IPS DF 19.7 (cell line): ENCODE results near the gene MYCBPAP.

Experiments used
- DNase-seq: peaks from one replicate; pipeline ENCODE4 v3.0.0-alpha.2; 2013; ENCODE audit warnings: low read depth, low spot score

The MYCBPAP gene, protein sequence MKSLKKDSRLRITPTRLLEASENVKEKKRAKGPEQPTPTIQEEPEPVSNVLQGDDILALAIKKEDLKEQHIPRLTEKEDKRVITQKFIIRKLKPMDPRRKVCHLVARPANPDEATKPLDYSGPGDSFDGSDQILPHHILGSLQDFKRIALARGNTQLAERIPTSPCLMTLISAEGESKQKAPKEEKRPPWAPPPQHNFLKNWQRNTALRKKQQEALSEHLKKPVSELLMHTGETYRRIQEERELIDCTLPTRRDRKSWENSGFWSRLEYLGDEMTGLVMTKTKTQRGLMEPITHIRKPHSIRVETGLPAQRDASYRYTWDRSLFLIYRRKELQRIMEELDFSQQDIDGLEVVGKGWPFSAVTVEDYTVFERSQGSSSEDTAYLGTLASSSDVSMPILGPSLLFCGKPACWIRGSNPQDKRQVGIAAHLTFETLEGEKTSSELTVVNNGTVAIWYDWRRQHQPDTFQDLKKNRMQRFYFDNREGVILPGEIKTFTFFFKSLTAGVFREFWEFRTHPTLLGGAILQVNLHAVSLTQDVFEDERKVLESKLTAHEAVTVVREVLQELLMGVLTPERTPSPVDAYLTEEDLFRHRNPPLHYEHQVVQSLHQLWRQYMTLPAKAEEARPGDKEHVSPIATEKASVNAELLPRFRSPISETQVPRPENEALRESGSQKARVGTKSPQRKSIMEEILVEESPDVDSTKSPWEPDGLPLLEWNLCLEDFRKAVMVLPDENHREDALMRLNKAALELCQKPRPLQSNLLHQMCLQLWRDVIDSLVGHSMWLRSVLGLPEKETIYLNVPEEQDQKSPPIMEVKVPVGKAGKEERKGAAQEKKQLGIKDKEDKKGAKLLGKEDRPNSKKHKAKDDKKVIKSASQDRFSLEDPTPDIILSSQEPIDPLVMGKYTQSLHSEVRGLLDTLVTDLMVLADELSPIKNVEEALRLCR

DNA sequence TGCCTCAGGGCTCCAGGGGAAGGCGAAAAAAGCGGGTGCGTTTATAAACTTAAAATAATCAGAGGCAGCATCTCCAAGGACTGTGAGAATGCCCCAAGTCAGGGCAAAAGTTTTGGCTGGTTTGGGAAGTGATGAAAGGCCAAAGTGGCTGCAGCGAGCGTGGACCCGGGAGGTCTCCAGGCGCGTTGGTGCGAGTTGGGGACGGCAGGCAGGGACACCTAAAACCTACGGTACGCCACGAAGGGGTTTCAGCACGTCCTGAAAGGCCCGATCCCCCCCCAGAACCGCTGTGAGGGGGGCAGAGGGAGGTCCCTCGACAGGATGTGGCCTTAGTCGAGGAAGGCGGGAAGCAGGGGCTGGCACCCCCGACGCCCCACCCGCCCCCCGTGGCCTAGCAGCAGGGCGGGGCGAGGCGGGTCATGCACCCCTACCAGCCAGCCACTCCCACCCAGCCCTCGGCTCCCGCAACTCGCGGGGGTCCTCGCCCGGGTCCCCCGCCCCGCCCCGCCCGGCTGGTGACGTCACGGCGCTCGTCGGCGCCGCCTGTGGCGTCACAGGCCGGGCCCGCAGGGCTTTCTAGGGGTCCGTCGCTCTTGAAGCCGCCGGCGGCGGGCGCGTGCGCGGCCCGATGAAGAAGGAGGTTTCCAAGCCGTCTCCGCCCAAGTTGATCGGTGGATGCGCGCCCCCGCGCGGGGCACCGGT is at the start of gene MYCBPAP:
MYCBPAP (plus strand) TSS at position 569 of the 702 bp plus-strand sequence. CDS start 236 bp downstream, outside the sequence.
- peak; percentile 38 for DNase-seq

DNA sequence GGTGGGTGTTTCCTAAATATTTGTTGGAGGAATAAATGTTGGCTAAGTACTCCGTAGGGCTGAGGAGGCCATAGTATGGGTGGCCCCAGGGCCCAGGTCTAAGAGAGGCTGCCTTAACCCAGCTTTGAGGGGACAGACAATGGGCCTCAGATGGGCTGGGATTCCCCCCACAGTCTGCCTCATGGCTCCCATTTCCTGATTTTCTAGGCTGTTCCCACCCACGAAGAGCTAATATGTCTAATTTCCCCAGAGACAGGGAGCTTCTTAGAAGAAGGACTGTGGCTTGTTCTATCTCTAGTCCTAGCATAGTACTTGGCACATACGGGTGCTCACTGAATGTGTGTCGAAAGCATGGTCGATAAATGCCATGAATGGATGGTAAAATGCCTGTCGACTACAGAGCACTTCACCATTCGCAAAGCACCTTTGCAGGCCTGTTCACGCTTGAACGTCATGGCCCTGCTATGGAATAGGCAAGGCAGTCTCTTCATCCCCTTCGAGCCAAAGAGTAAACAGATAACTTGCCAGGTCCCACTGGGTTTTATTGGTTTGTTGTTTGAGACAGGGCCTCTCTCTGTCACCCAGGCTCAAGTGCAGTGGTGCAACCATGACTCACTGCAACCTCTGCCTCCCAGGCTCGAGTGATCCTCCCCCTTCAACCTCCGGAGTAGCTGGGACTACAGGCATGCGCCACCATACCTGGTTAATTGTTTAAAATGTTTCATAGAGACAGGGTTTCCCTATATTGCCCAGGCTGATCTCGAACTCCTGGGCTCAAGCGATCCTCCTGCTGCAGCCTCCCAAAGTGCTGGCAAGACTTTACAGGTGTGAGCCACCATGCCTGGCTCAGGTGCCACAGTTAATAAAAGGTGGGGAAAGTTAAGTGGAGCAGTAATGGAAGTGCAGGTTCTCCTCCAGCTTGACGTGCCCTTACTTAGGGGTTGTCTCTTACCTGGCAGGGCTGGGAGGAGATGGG is 49.2 kb upstream of the MYCBPAP start:
- DNase-seq: no peak

DNA sequence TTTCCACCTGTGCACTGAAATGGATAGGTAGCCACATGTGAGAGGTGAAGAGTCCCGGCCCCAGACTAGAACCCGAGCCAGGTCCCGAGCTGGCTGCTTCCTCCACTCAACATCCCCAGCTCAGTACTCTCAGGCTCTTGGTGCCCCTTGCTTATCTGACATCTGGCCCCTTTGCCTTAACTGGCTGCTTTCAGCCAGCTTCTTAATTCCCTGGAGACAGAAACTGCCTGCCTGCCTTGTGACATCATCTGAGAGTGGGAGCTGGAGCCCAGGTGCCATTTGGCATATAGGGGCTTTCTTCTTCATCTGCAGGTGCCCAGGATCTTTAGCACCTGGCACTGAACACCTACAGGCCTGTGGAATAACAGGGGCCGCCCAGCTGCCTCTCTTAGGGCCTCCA is 48.5 kb upstream of the MYCBPAP start:
- DNase-seq: no peak

DNA sequence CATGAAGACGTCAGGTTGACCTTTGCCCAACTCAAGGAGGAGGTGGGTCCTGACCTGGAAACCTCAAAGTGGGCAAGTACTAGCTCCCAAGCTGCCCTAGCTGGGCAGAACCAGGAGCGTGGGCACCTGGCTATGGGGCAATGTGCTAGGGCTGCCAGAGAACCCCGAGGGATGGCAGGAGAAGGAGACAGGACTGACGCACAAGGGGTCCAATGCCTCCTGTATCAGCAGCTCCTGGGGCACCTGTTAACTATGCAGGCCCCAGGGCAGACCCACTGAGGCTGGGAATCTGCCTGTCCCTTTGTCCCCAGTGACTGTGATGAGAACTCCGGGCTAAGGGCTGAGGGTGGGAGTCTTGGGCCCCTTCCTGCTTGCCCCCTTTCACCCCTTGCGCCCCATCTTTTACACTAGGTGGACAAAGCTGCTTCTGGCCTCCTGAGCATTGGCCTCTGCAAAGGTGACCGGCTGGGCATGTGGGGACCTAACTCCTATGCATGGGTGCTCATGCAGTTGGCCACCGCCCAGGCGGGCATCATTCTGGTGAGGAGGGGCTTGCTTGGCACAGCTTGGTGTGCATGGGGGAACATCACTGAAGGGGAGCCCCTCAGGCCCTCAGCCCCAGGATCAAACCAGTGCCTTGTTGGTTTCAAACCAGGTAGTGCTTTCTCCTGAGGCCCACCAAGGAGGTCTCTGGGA is 47.3 kb upstream of the MYCBPAP start:
- no peak for DNase-seq

DNA sequence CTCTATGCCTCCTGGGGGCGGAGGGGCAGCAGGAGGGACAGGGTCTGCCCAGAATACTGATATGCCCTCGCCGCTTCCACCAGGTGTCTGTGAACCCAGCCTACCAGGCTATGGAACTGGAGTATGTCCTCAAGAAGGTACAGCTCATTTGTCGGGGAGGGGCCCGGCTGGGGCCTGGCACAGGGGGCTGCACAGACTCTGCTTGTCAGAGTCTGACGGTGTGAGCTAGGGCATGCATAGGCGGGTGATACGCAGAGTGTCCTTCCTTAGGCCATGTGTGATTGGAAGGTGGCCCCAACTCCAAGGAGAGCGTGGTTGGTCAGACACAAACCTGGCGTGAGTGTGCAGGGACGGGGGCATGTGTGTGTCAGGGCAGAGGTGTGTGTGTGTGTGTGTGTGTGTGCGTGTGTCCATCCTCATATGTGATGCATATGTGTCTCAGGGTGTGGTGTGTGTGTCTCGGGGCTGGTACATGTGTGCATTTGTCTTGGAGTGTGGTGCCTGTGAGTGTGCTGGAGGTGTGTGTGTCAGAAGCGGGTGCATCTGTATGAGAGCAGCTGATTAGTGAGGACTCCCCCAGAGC is 46.6 kb upstream of the MYCBPAP start:
- no peak for DNase-seq

DNA sequence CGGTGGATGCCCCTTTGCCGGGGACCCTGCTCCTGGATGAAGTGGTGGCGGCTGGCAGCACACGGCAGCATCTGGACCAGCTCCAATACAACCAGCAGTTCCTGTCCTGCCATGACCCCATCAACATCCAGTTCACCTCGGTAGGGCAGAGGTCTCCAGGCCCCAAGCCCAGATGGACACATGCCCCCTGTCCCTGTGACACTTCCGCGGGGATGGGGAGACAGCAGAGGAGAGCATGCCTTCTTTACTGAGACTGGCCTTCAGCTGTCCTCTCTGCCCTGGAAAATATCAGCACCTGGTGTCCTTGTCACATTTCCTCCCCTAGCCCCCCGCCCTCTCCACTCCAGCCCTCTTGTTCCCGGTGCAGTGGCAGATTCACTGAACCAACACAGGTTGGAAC is 45.8 kb upstream of the MYCBPAP start:
- DNase-seq: no peak

DNA sequence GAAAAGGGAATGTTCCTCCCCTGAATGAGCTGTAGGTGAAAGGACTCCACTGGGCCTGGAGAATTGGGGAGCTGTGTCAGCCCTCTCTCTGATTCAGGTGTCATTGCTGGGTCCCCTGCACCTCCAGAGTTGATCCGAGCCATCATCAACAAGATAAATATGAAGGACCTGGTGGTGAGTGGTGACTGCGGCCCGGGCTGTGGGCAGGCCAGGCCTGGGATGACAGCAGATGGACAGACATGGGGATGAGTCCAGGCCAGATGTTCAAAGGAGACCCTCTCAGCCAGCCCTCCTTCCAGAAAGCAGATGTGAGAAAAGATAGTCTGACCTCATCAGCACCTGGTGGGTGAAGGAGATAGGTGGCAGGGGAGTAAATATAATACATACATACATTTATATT is 44.1 kb upstream of the MYCBPAP start:
- no peak for DNase-seq

DNA sequence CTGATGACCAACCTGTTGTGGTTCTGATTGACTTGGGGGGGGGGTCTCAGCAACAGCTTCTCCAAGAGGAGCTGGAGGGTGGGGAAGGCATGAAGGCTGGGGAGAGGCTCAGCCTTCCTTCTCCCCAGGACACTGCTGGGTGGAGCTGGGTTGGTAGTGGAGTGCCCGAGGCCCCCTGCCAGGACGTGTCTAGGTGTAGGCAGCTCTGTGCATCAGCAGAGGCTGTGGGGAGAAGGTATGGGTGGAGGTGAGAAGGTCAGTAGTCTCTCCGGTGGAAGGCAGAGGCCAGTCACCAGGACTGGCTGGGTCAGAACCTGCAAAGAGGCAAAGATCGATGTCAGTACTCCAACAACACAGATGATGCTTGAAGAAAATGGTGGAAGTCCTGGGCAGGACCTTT is 43.5 kb upstream of the MYCBPAP start:
- no peak for DNase-seq

DNA sequence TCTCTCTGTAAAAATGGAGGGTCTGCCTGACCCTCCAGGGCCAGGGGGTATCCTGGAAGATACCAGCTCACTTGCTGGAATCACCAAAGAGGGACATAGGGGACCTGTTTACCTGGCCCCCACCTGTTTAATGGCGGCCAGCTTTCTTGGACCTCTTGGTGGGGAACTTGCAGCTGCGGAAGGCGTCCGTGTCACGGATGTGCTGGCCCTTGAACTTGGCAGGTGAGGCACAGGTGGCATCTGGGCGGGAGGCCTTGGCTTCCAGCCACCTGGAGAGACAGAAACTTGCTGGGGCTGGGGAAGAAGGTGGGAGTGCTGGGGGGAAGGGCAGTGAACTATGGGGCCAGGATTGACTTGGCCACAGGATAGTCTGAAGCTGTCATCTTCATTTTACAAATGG is 43.1 kb upstream of the MYCBPAP start:
- DNase-seq: no peak

DNA sequence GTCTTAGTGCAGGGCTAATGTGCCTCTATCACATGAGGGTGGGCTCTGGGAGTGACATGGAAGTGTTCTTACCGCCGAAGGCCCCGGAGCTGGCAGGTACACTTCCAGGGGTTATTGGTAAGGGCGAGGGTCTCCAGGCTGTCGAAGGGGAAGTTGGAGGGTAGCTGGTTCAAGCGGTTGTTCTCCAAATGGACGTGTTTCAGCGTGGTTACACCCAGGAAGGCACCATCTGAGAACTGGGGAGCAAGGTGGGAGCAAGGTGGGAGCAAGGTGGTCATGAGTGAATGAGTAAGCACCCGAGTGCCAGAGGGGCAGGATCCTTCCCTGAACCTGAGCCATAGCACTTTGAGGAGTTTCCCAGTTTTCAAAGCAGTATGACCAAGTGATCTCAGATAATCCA is 42.6 kb upstream of the MYCBPAP start:
- no peak for DNase-seq

DNA sequence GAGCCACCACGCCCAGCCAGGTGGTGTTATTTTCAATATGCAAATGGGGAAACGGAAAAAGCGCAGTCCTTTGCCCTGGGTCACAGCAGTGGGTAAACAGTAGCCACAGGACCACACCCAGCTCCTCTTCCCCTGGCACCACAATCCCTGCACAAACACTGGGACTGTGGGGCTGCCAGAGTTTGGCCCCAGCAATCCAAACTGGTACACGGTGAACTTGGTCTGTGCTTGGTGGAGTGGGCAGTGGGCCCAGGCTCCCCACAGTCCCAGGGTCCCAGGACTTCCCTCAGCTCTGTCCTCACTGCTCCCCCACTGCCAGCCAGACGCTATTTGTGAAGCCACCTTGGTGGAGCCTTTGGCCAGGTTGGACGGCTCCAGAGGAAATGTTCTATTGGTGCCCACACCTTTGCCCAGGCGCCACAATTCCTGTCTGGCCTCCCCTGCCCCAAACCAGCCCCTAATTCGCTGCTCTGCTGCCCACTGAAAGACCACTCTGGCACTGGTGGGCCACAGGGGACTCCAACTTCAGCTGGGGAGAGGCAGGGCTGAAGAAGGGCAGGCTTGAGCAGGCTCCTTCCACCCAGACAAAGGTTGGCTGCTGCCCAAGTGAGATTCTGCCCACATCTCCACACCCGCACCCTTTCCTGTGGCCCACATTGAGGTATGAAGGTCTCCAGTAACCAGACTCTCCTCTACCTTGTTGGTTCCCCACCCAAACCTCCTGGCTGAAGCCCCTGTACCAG is 41.7 kb upstream of the MYCBPAP start:
- DNase-seq: no peak

DNA sequence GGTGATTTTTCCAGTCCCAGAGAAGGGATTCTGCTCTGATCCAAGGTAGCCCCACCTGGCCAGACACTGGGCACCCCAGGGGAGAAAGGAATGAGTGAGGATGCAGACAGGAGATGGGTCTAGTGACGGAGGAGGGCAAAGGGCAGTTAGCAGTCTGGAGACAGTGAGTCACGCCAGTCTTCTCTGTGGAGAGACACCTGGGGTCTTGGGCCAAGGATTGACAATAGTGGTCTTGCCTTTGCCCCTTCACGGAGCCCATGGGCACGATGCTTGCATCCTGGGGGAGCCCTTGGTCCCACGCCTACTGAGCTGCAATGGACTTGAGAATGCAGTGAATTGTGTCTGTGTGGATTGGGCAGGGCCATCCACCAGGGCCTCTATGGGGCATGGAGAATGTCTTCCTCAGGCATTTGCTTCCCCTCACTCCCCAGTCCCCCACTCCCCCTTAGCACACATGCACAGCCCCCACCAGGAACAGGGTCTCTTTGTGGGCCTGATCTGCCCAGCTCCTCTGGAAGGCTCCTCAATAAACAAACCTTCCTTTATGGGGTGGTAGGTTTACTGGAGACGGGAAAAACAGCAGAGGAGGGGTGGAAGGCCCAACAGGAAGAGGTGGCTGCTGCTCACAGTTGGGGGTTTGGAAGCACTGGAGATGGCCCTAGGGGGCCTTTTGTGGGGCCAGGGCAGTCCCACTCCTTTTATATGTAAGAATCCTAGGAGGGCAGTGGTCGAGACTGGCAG is 41.0 kb upstream of the MYCBPAP start:
- no peak for DNase-seq

DNA sequence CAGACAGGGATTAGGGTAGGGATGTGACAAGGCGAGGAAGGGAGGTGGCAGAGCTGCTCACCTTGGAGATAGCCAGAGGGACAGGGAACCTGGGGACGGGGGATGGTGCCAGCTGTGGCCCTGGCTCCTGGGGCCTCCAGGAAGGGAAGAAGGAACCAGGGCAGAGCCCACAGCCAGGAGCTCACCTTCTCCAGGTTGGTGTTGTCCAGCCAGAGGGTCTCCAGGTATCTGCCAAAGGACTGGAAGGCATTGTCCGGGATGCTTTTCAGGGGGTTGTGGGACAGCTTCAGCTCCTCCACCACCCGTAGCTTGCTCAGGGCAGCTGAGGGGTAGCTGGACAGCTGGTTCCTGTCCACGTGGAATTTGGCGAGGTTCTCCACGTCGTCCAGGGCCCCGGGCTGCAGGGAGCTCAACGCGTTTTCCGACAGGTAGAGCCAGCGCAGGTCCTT is 40.4 kb upstream of the MYCBPAP start:
- no peak for DNase-seq

DNA sequence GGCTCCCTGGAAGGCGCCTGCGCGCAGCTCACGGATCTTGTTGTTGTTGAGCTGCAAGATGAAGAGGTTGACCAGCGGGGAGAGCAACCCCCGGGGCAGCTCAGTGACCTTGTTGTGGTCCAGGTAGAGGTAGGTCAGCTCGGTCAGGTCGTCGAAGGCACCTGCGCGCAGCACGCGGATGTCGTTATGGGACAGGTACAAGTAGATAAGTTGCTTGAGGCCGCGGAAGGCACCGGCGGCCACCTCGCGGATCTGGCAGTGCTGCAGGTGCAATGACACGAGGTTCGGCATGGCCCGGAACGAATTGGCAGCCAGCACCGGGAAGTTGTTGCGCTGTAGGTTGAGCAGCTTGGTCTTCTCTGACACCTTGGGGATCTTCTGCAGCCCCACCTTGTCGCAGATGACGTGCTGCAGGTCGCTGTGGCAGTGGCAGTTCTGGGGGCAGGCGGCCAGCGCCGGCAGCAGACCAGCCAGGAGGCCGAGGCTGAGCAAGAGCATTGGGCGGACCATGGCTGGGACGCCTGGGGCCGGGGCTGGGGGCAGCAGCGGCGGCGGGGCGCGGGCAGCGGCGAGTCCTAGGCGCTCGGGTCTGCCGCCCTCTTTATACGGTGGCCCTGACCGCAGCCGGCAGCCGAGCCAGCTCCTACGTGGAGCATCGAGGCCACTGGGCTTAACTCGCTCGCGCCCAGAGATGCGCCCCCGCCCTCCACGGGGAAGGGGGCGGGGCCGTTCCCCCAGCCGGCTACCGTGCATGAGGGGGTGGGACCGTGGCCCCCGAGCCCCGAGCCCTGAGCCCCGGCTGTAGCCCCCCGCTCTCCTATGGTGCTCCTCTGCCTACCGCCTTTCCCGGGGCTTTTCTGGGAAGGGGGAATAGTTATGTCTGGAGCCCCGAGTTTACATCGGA is 39.7 kb upstream of the MYCBPAP start, which contains the start of gene CHAD:
CHAD (minus strand) TSS at position 577 of the 904 bp plus-strand sequence; CDS start at position 510, 67 bp downstream.
- DNase-seq: no peak

DNA sequence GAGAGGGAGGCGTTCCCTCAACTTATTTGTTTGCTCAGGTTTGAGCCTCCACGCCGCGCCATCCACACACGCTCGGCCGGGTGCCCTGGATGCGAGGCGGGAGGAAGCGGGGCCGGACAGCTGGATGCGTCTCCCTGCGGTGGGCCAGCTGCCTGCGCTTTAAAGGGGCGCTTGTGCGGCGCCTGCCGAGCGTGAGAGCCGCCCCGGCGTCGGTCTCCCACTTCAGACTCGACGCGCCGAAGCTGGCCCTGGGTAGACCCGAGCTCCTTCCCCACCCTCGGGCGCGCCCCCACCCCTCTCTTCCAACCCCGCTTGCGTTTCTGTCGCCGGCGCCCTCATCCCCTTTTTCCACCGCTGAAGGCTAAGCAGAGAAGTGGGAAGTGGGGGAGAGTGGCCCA is 39.0 kb upstream of the MYCBPAP start:
- DNase-seq: no peak

DNA sequence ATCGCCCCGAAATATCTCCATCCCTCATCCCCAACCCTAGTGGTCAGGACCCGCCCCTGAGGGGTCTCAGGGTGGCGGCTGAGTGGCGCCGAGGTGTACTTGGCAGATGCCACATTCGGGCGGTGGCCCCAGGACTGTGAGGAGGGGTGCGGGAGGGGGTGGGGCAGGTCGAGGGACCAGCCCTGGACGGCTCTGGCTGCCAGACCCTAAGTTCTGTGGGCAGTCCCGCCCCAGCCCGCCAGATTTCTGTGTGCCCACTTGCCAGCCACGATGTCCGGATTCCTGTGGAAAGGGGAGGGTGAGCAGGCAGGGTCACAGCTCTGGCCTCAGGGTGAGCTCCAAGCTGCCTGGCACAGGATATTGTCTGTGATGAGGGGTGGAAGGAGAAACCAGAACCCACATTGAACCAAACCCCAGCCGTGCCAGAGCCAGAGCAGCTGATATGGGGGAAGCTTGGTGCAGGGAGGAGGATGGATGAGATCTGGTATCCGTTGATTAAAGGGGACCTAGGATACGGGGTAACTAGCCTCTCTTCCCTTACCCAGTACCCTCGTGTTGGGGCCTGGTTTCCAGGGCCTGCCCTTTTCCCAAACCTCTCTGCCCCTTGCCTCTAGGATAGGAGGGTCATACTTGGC is 38.5 kb upstream of the MYCBPAP start:
- DNase-seq: no peak

DNA sequence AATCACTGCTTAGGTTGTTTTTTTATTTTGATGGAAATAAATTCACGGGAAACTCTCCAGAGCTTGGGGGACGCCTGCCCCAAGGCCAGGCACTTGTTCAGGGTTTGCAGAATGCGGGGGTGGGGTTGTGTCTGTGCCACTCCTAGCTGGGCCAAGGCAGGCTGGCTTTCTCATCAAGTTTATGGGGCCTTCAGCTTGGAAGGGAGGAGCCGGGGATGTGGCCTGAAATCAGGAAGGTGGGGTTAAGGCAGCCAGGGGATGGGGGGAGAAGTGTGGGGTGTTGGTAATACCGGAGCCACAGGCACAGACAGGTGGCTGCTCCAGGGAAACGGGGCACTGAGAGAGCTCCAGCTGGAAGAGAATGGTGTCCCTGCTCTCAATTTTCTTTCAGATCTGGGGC is 37.8 kb upstream of the MYCBPAP start:
- DNase-seq: no peak
